A549 (cell line): ENCODE measurements around the gene RAPGEF4. TPM values are rescaled to one million over a fixed set of nuclear protein-coding genes. Genes with fewer than 3 reads are reported as not detected.
A peak's percentile ranks its signal among the peaks of the same experiment; 100 is the strongest.

Source experiments
- ATAC-seq, 2 experiments: fragments of 200-7000 bp in 1 of 2; fragments of >200 bp in 1 of 2; cut with Nextera tagmentation in 1 of 2; cut with Tn5 transposase in 1 of 2; 3 replicates each; pipeline versions ENCODE4 v1.8.0 to v1.9.1; 2018 to 2020; ENCODE audit warnings: mild to moderate bottlenecking in 1 of 2, moderate library complexity in 1 of 2
- CTCF ChIA-PET: fragments of 300-600 bp; sonication (Branson Sonifier 250); formaldehyde crosslinking; extraction: SDS; loops from one replicate; lab custom pipeline; 2021; ENCODE audit warnings: antibody characterized with exemption, inconsistent platforms; lab: Yijun Ruan, JAX
- POLR2A ChIA-PET: fragments of 350-600 bp; formaldehyde crosslinking; extraction: SDS; loops from one replicate; lab custom pipeline; 2021; ENCODE audit warnings: antibody characterized with exemption, inconsistent platforms; lab: Yijun Ruan, JAX
- DNase-seq, 2 experiments: peaks; one replicate each; pipeline versions ENCODE4 v3.0.0 to v3.0.0-alpha.2; 2011 to 2016; ENCODE audit warnings: low read depth in 1 of 2, low spot score in 1 of 2
- FAIRE-seq: peaks from 2 replicates; lab custom pipeline; 2011; peaks lifted over from hg19 to GRCh38; lab: Jason Lieb, UNC
- H3K27ac ChIP-seq, 2 experiments: fragments of >200 bp; sonication (Bioruptor Twin); formaldehyde crosslinking; 3 replicates each; pipeline ENCODE4 v1.5.1; 2016 to 2017
- H3K4me1 ChIP-seq: fragments of >200 bp; sonication (Bioruptor Twin); formaldehyde crosslinking; 3 replicates; pipeline ENCODE4 v1.6.1; 2016
- H3K4me2 ChIP-seq: fragments of >200 bp; sonication (Bioruptor Twin); formaldehyde crosslinking; 3 replicates; pipeline ENCODE4 v1.6.1; 2016
- H3K4me3 ChIP-seq: fragments of >200 bp; sonication (Bioruptor Twin); formaldehyde crosslinking; 3 replicates; pipeline ENCODE4 v1.5.1; 2016
- H3K9me3 ChIP-seq: fragments of >200 bp; sonication (Bioruptor Twin); formaldehyde crosslinking; 3 replicates; pipeline ENCODE4 v1.6.1; 2016
- ATOH8 ChIP-seq: fragments of 250-450 bp; sonication (Bioruptor Pico); IDR thresholded peaks from 2 replicates; pipeline ENCODE4 v1.5.0; 2020; ENCODE audit warnings: low read depth, mild to moderate bottlenecking, moderate library complexity
- CBX2 ChIP-seq: fragments of 200-600 bp; sonication (generic); IDR thresholded peaks from 2 replicates; pipeline ENCODE4 v1.6.1; 2016; ENCODE audit warnings: low read depth, mild to moderate bottlenecking, borderline replicate concordance
- CEBPB ChIP-seq, 2 experiments: fragments of >200 bp in 1 of 2; sonication (Bioruptor Twin) in 1 of 2; formaldehyde crosslinking in 1 of 2; IDR thresholded peaks; 2 replicates each; pipeline ENCODE4 v1.6.1; 2012 to 2016
- CTCF ChIP-seq: fragments of >200 bp; sonication (Bioruptor Twin); formaldehyde crosslinking; IDR thresholded peaks from 3 replicates; pipeline ENCODE4 v1.5.1; 2016
- E2F6 ChIP-seq: IDR thresholded peaks from 2 replicates; pipeline ENCODE4 v1.6.1; 2012; ENCODE audit warnings: low read depth, borderline replicate concordance
- ESRRA ChIP-seq: fragments of 150-350 bp; IDR thresholded peaks from 2 replicates; pipeline ENCODE4 v1.6.1; 2014; ENCODE audit warnings: mild to moderate bottlenecking, low read length, borderline replicate concordance
- FOXS1 ChIP-seq: fragments of 250-450 bp; sonication (Bioruptor Pico); IDR thresholded peaks from 2 replicates; pipeline ENCODE4 v1.5.0; 2020; ENCODE audit warnings: mild to moderate bottlenecking, moderate library complexity
- HMGXB4 ChIP-seq: fragments of 250-450 bp; sonication (Bioruptor Pico); IDR thresholded peaks from 2 replicates; pipeline ENCODE4 v1.5.0; 2021; ENCODE audit warnings: mild to moderate bottlenecking, moderate library complexity, borderline replicate concordance
- HOXB5 ChIP-seq: fragments of 250-450 bp; sonication (Bioruptor Pico); IDR thresholded peaks from 2 replicates; pipeline ENCODE4 v1.5.0; 2020; ENCODE audit warnings: mild to moderate bottlenecking, moderate library complexity
- MAFK ChIP-seq: fragments of 450-650 bp; IDR thresholded peaks from 2 replicates; pipeline ENCODE4 v1.6.1; 2014; ENCODE audit not compliant: partially characterized antibody
- MYC ChIP-seq: IDR thresholded peaks from 2 replicates; pipeline ENCODE4 v1.6.1; 2012; ENCODE audit warnings: mild to moderate bottlenecking, inconsistent platforms, low read length, improper control_type of control experiment, borderline replicate concordance
- NFE2L2 ChIP-seq: fragments of 150-350 bp; conservative IDR thresholded peaks from 2 replicates; pipeline ENCODE4 v1.6.1; 2014; ENCODE audit warnings: low read length
- PHF8 ChIP-seq: fragments of 200-600 bp; sonication (generic); IDR thresholded peaks from 2 replicates; pipeline ENCODE4 v1.6.1; 2016; ENCODE audit warnings: low read depth, mild to moderate bottlenecking, antibody characterized with exemption, moderate library complexity, borderline replicate concordance
- RAD21 ChIP-seq, 2 experiments: fragments of >200 bp in 1 of 2; sonication (Bioruptor Twin) in 1 of 2; formaldehyde crosslinking in 1 of 2; IDR thresholded peaks in 1 of 2; conservative IDR thresholded peaks in 1 of 2; 2 replicates in 1 of 2; 3 replicates in 1 of 2; pipeline ENCODE4 v1.6.1; 2012 to 2018; ENCODE audit warnings: inconsistent platforms in 1 of 2
- REST ChIP-seq: fragments of 200-600 bp; sonication (generic); IDR thresholded peaks from 2 replicates; pipeline ENCODE4 v1.6.1; 2016; ENCODE audit warnings: antibody characterized with exemption, mild to moderate bottlenecking, moderate library complexity
- RNF2 ChIP-seq: fragments of 200-600 bp; sonication (generic); IDR thresholded peaks from 2 replicates; pipeline ENCODE4 v1.6.1; 2016; ENCODE audit warnings: low read depth, mild to moderate bottlenecking, antibody characterized with exemption, moderate library complexity, borderline replicate concordance
- SMC3 ChIP-seq: fragments of >200 bp; sonication (Bioruptor Twin); formaldehyde crosslinking; IDR thresholded peaks from 3 replicates; pipeline ENCODE4 v1.6.1; 2018; ENCODE audit warnings: inconsistent platforms
- USF2 ChIP-seq: fragments of 450-650 bp; IDR thresholded peaks from 2 replicates; pipeline ENCODE4 v1.6.1; 2014; ENCODE audit warnings: antibody characterized with exemption
- ZFP36 ChIP-seq: fragments of 450-650 bp; IDR thresholded peaks from 2 replicates; pipeline ENCODE4 v1.6.1; 2014; ENCODE audit warnings: borderline replicate concordance; ENCODE audit not compliant: partially characterized antibody
- WGBS: methylation state at CpG from one replicate; pipeline ENCODE4 v1.1.6; 2017; ENCODE audit errors: missing lambda C conversion rate; 5-methylcytosine and 5-hydroxymethylcytosine counted together
- polyA plus RNA-seq, 4 experiments: library from polyadenylated mRNA; depleted of rRNA in 3 of 4; stranded (reverse); fragments of >200 nt; fragmentation: RNase III in 1 of 4; extraction: RNeasy Plus Mini Kit Qiagen cat#74134 plus additional on column Dnase treatment in 1 of 4; gene quantifications; 2 replicates in 3 of 4; 3 replicates in 1 of 4; pipeline ENCODE4 v1.2.3, GENCODE V29; 2011 to 2017

RAPGEF4 gene
- polyA plus RNA-seq, 2 of the 4 experiments (the other 2 are of a cell fraction): 0.18 to 1.1 TPM

GRCh38 chr2:172813314-172813888, 77.8 kb downstream of the RAPGEF4 start:
- 29% methylated on average over 4 of the region's 4 CpGs for WGBS
- Histone ChIP-seq H3K27ac (no peak overlapping the region), H3K4me2 (no peak overlapping the region), H3K4me1 (no peaks in the 10 kb centered on the region), H3K4me3 (no peak overlapping the region), H3K9me3 (no peaks in the 10 kb centered on the region)
- FAIRE-seq: no peak
- ATAC-seq: peak; percentile 66 to 85; a peak in 4 of 6 replicates
- DNase-seq: peak in 1 of 2 experiments; percentile 43
- POLR2A ChIA-PET: no interaction called here
- CTCF ChIA-PET: interaction anchor here (0.6 to 4.3 kb wide), 24 partner anchors 9 to 1531 kb away, joined by 3 to 47 read pairs (median 3); no protein-coding TSS in a partner anchor
- TF ChIP-seq USF2 (no peak), SMC3 (peak; percentile 73), CTCF (peak; percentile 59), RAD21 (conservative IDR thresholded peaks at IDR 0.05 in 1 of 2, IDR thresholded peaks at IDR 0.05 in 1 of 2) (peak; percentile 62 to 71)

- H3K4me3 ChIP-seq: no peak overlapping the region
- no peak for FAIRE-seq
- H3K9me3 ChIP-seq: no peaks in the 10 kb centered on the region
- H3K4me2 ChIP-seq: no peak overlapping the region
- DNase-seq: no peak
- 31% methylated on average over 1 of the region's 1 CpG for WGBS
- ChIA-PET POLR2A (no interaction called here), CTCF (interaction anchor here (1.3 kb wide), 1 partner anchor 11 kb away, joined by 6 read pairs; no protein-coding TSS in a partner anchor)
- H3K27ac ChIP-seq: no peak overlapping the region
- no peaks in the 10 kb centered on the region for H3K4me1 ChIP-seq
- ATAC-seq: no peak
- TF ChIP-seq E2F6: no peak
- TF ChIP-seq HOXB5: no peak
- TF ChIP-seq MYC: no peak
Measured at GRCh38 chr2:172817411-172817810, 81.8 kb downstream of the RAPGEF4 start.

GRCh38 chr2:172819943-172820342, 84.3 kb downstream of the RAPGEF4 start:
- FAIRE-seq: no peak
- Histone ChIP-seq H3K27ac (no peak overlapping the region), H3K4me2 (no peak overlapping the region), H3K4me1 (no peaks in the 10 kb centered on the region), H3K9me3 (no peaks in the 10 kb centered on the region), H3K4me3 (no peak overlapping the region)
- POLR2A ChIA-PET: no interaction called here
- TF ChIP-seq SMC3: no peak
- no peak for TF ChIP-seq MYC
- TF ChIP-seq NFE2L2: no peak
- no peak for TF ChIP-seq RNF2
- TF ChIP-seq ATOH8: no peak
- TF ChIP-seq USF2: no peak
- TF ChIP-seq CEBPB (IDR thresholded peaks at IDR 0.05): no peak
- TF ChIP-seq CBX2: no peak
- TF ChIP-seq MAFK: no peak
- TF ChIP-seq FOXS1 (CRISPR knock-in tag): no peak
- no peak for TF ChIP-seq HMGXB4 (CRISPR knock-in tag)
- TF ChIP-seq REST: no peak
- TF ChIP-seq ZFP36: no peak
- TF ChIP-seq ESRRA: no peak
- no peak for TF ChIP-seq PHF8
- CTCF ChIA-PET: interaction anchor here (1.0 to 5.5 kb wide), 4 partner anchors 10 to 112 kb away, joined by 3 to 25 read pairs (median 5); no protein-coding TSS in a partner anchor
- DNase-seq: no peak
- ATAC-seq: no peak
